K562 (cell line): ENCODE data around the gene TMEFF1. TPM values are rescaled to one million over a fixed set of nuclear protein-coding genes. Genes with fewer than 3 reads are reported as not detected.

Source experiments
- ATAC-seq: fragments of 200-7000 bp; cut with Tn5 transposase; 3 replicates; pipeline ENCODE4 v1.9.1; 2020; ENCODE audit warnings: moderate library complexity
- BruUV-seq: library from RNA; stranded (reverse); fragments of 400-500 nt; replicated peaks from 2 replicates; lab custom pipeline; 2021; lab: Mats Ljungman, UMichigan
- CTCF ChIA-PET: fragments of 300-600 bp; formaldehyde crosslinking; extraction: SDS; loops from one replicate; lab custom pipeline; 2021; ENCODE audit warnings: low intra/inter-chr PET ratio; lab: Yijun Ruan, JAX
- POLR2A ChIA-PET: fragments of 300-600, 350-650 bp; sonication (Branson Sonifier 250); formaldehyde crosslinking; extraction: SDS; loops from one replicate; lab custom pipeline; 2021; ENCODE audit warnings: antibody characterized with exemption, inconsistent platforms; lab: Yijun Ruan, JAX
- DNase-seq, 4 experiments: peaks; one replicate each; pipeline versions ENCODE4 v3.0.0 to v3.0.0-alpha.2; 2011 to 2018; ENCODE audit warnings: low spot score in 3 of 4, mixed read lengths in 3 of 4; ENCODE audit errors: extremely low read depth in 1 of 4
- FAIRE-seq: peaks from 2 replicates; lab custom pipeline; 2011; peaks lifted over from hg19 to GRCh38; lab: Jason Lieb, UNC
- H2AFZ ChIP-seq: 2 replicates; pipeline ENCODE4 v1.6.0; 2011; ENCODE audit warnings: low read depth, low read length, control low read depth, inconsistent platforms
- H3K27ac ChIP-seq: fragments of 200-600 bp; 3 replicates; pipeline ENCODE4 v1.8.0; 2011; ENCODE audit warnings: low read depth, mild to moderate bottlenecking, control low read depth, inconsistent platforms, low read length, moderate library complexity, mixed read lengths; ENCODE audit errors: extremely low read depth
- H3K27me3 ChIP-seq, 2 experiments: fragments of 300-600 bp in 1 of 2; 2 replicates in 1 of 2; 3 replicates in 1 of 2; pipeline versions ENCODE4 v1.6.0 to v1.8.0; 2011; ENCODE audit warnings: inconsistent platforms in 2 of 2, low read length in 2 of 2, mild to moderate bottlenecking in 1 of 2, mixed read lengths in 1 of 2, moderate library complexity in 1 of 2; ENCODE audit not compliant: control insufficient read depth in 2 of 2, insufficient read depth in 2 of 2
- H3K36me3 ChIP-seq: fragments of 300-600 bp; 3 replicates; pipeline ENCODE4 v1.8.0; 2011; ENCODE audit warnings: mild to moderate bottlenecking, low read length, inconsistent platforms; ENCODE audit not compliant: control insufficient read depth, insufficient read depth
- H3K4me1 ChIP-seq, 2 experiments: fragments of 200-600 bp in 1 of 2; replicated peaks in 1 of 2; 2 replicates in 1 of 2; 3 replicates in 1 of 2; pipeline versions ENCODE4 v1.5.1 to v1.8.0; 2011; ENCODE audit warnings: inconsistent platforms in 2 of 2, low read length in 2 of 2, mild to moderate bottlenecking in 1 of 2, mixed read lengths in 1 of 2, moderate library complexity in 1 of 2; ENCODE audit not compliant: control insufficient read depth in 2 of 2, insufficient read depth in 2 of 2
- H3K4me2 ChIP-seq: 2 replicates; pipeline ENCODE4 v1.6.1; 2011; ENCODE audit warnings: low read length, control low read depth, inconsistent platforms, mixed read lengths; ENCODE audit not compliant: insufficient read depth
- H3K4me3 ChIP-seq: fragments of 200-600 bp; sonication (generic), shearing (Covaris generic); 2 replicates; pipeline ENCODE4 v1.5.1; 2016; ENCODE audit warnings: control low read depth, inconsistent platforms
- H3K79me2 ChIP-seq: fragments of 200-600 bp; 3 replicates; pipeline ENCODE4 v1.8.0; 2011; ENCODE audit warnings: low read length, inconsistent platforms; ENCODE audit not compliant: control insufficient read depth, insufficient read depth
- H3K9ac ChIP-seq, 2 experiments: 2 replicates each; pipeline versions ENCODE4 v1.6.0 to v1.6.1; 2011; ENCODE audit warnings: low read depth in 2 of 2, low read length in 2 of 2, control low read depth in 1 of 2, inconsistent platforms in 1 of 2, mild to moderate bottlenecking in 1 of 2, mixed read lengths in 1 of 2; ENCODE audit not compliant: insufficient read depth in 1 of 2
- H3K9me1 ChIP-seq: one replicate; pipeline ENCODE4 v1.6.0; 2011; ENCODE audit warnings: inconsistent platforms, mild to moderate bottlenecking, low read length, moderate library complexity; ENCODE audit not compliant: control insufficient read depth, insufficient read depth
- H3K9me3 ChIP-seq: replicated peaks from 2 replicates; pipeline ENCODE4 v1.5.1; 2011; ENCODE audit warnings: low read depth, low read length, inconsistent platforms; ENCODE audit not compliant: control insufficient read depth, insufficient read depth
- H4K20me1 ChIP-seq: replicated peaks from 2 replicates; pipeline ENCODE4 v1.6.1; 2011; ENCODE audit warnings: low read length, inconsistent platforms, mixed read lengths; ENCODE audit not compliant: control insufficient read depth, insufficient read depth
- ARID1B ChIP-seq: fragments of 450-650 bp; IDR thresholded peaks from 2 replicates; pipeline ENCODE4 v1.6.1; 2016; ENCODE audit warnings: antibody characterized with exemption, mild to moderate bottlenecking, inconsistent platforms
- BRD9 ChIP-seq: fragments of 450-650 bp; IDR thresholded peaks from 2 replicates; pipeline ENCODE4 v1.6.1; 2018; ENCODE audit warnings: low read depth; ENCODE audit not compliant: partially characterized antibody
- DNMT1 ChIP-seq: fragments of 450-650 bp; IDR thresholded peaks from 2 replicates; pipeline ENCODE4 v1.6.1; 2016; ENCODE audit warnings: antibody characterized with exemption, mild to moderate bottlenecking
- ETS1 ChIP-seq: conservative IDR thresholded peaks from 2 replicates; pipeline ENCODE4 v1.6.1; 2011; ENCODE audit warnings: low read depth, mild to moderate bottlenecking, low read length; ENCODE audit not compliant: control insufficient read depth
- FOSL1 ChIP-seq: fragments of 200-800 bp; sonication (Bioruptor generic); conservative IDR thresholded peaks from 2 replicates; pipeline ENCODE4 v1.6.1; 2016; ENCODE audit warnings: missing genetic modification characterization, missing compliant biosample characterization
- HEY1 ChIP-seq: fragments of 250-450 bp; sonication (Bioruptor Pico); IDR thresholded peaks from 2 replicates; pipeline ENCODE4 v1.5.0; 2020; ENCODE audit warnings: mild to moderate bottlenecking, moderate library complexity, borderline replicate concordance
- HMG20A ChIP-seq: fragments of 450-650 bp; formaldehyde crosslinking; conservative IDR thresholded peaks from 2 replicates; pipeline ENCODE4 v1.4.0; 2020; ENCODE audit warnings: mild to moderate bottlenecking, mixed read lengths
- KDM2B ChIP-seq: fragments of 250-450 bp; sonication (Bioruptor Pico); IDR thresholded peaks from 2 replicates; pipeline ENCODE4 v1.8.0; 2021; ENCODE audit warnings: mild to moderate bottlenecking, moderate library complexity
- MNT ChIP-seq, 2 experiments: fragments of 450-650 bp; conservative IDR thresholded peaks; 2 replicates each; pipeline ENCODE4 v1.6.1; 2017; ENCODE audit warnings: mild to moderate bottlenecking in 2 of 2, moderate library complexity in 2 of 2
- NFRKB ChIP-seq: fragments of 450-650 bp; IDR thresholded peaks from 2 replicates; pipeline ENCODE4 v1.6.1; 2016; ENCODE audit warnings: low read depth
- RBM39 ChIP-seq: fragments of 200-400 bp; formaldehyde crosslinking; optimal IDR thresholded peaks from 2 replicates; pipeline ENCODE3; 2018; ENCODE audit warnings: low read depth, low read length
- SMARCC2 ChIP-seq: fragments of 450-650 bp; IDR thresholded peaks from 2 replicates; pipeline ENCODE4 v1.6.1; 2017; ENCODE audit warnings: antibody characterized with exemption, moderate library complexity, mild to moderate bottlenecking, low read depth
- SNAPC5 ChIP-seq: fragments of 250-450 bp; sonication (Bioruptor Pico); IDR thresholded peaks from 2 replicates; pipeline ENCODE4 v1.8.0; 2021; ENCODE audit warnings: moderate library complexity, mild to moderate bottlenecking, inconsistent platforms
- TAL1 ChIP-seq: fragments of 450-650 bp; IDR thresholded peaks from 2 replicates; pipeline ENCODE4 v1.6.1; 2016; ENCODE audit warnings: mild to moderate bottlenecking
- TCF3 ChIP-seq: sonication (generic); formaldehyde crosslinking; IDR thresholded peaks from 2 replicates; pipeline ENCODE4 v1.4.0; 2020; ENCODE audit warnings: mild to moderate bottlenecking, missing genetic modification reagents
- ZNF124 ChIP-seq: sonication (generic); formaldehyde crosslinking; IDR thresholded peaks from 2 replicates; pipeline ENCODE4 v1.8.1; 2022; ENCODE audit warnings: missing genetic modification reagents
- ZNF146 ChIP-seq: IDR thresholded peaks from one replicate; pipeline ENCODE4 v1.6.1; 2018; ENCODE audit warnings: missing compliant biosample characterization; ENCODE audit not compliant: unreplicated experiment
- ZNF561 ChIP-seq: fragments of 450-650 bp; formaldehyde crosslinking; conservative IDR thresholded peaks from 2 replicates; pipeline ENCODE4 v1.4.0; 2020; ENCODE audit warnings: mild to moderate bottlenecking, moderate library complexity
- WGBS: fragments of 100-300 bp; shearing (Covaris generic); methylation state at CpG from one replicate; pipeline ENCODE4 v1.1.6; 2016; ENCODE audit warnings: low coverage, mixed read lengths; ENCODE audit not compliant: insufficient coverage; ENCODE audit errors: missing lambda C conversion rate; 5-methylcytosine and 5-hydroxymethylcytosine counted together
- in situ Hi-C: fragments of 300-500 bp; cut with MboI; formaldehyde crosslinking; loops from 4 replicates; pipeline ENCODE4 v1.15.0; 2018; ENCODE audit warnings: inconsistent platforms, mixed read lengths
- intact Hi-C: fragments of 100-400 bp; cut with micrococcal nuclease; formaldehyde crosslinking; loops from 2 replicates; pipeline ENCODE4 v1.14.2; 2022
- polyA plus RNA-seq, 8 experiments: library from polyadenylated mRNA; depleted of rRNA in 4 of 8; stranded (reverse) in 5 of 8; unstranded in 3 of 8; fragments of >200 nt; fragmentation: Nextera tagmentation in 2 of 8; fragmentation: Illumina TruSeq in 1 of 8; extraction: Ambion mirVana in 2 of 8; extraction: Trizol in 1 of 8; gene quantifications; 2 replicates each; pipeline versions ENCODE4 v1.2.1 to v1.2.3, GENCODE V29; 2011 to 2014; ENCODE audit warnings: inconsistent platforms in 1 of 8, missing spikeins in 1 of 8
- total RNA-seq, 7 experiments: library from RNA; depleted of rRNA in 6 of 7; stranded (reverse); fragments of >200 nt in 6 of 7; fragmentation: Illumina TruSeq in 2 of 7; extraction: Trizol in 2 of 7; gene quantifications; 2 replicates each; pipeline versions ENCODE4 v1.2.1 to v1.2.3, GENCODE V29; 2011 to 2021; ENCODE audit warnings: low replicate concordance in 1 of 7
- TF ChIP-seq, protein P1 (sequence below): fragments of 250-450 bp; sonication (Bioruptor Pico); IDR thresholded peaks from 2 replicates; pipeline ENCODE4 v1.8.0; 2022; ENCODE audit warnings: moderate library complexity, mild to moderate bottlenecking, inconsistent platforms

The TMEFF1 gene
- total and polyA plus RNA-seq, 9 of the 15 experiments (the other 6 are each of a cell fraction or from before 2014, with no cell fraction given) = 0.07 to 1.1 (median 0.28) TPM; not detected in 2

- ChIA-PET POLR2A (interaction anchor here (0.6 kb wide), 1 partner anchor 46 kb away, joined by 3 read pairs; no protein-coding TSS in a partner anchor), CTCF (interaction anchor here (0.7 kb wide), 1 partner anchor 24 kb away, joined by 3 read pairs; no protein-coding TSS in a partner anchor)
- WGBS = 10% methylated on average over 6 of the region's 6 CpGs
- DNase-seq (peak in 1 of 4 experiments; percentile 11), FAIRE-seq (no peak), ATAC-seq (no peak)
- Histone ChIP-seq H3K4me3 (no peak overlapping the region), H3K9ac (no peak overlapping the region), H3K79me2 (no peaks in the 10 kb centered on the region), H3K27me3 (no peaks in the 10 kb centered on the region; a peak in 1 of 5 replicates), H3K4me2 (no peak overlapping the region), H2AFZ (no peak overlapping the region), H3K9me1 (no peaks in the 10 kb centered on the region), H3K27ac (no peak overlapping the region), H3K9me3 (no peaks in the 10 kb centered on the region), H3K4me1 (no peaks in the 10 kb centered on the region; a peak in 1 of 5 replicates), H3K36me3 (no peaks in the 10 kb centered on the region), H4K20me1 (no peaks in the 10 kb centered on the region)
- in situ Hi-C loops (no loop called here), intact Hi-C loops (no loop called here)
- BruUV-seq = no TSS peak
- no peak for TF ChIP-seq MNT (conservative IDR thresholded peaks at IDR 0.05)
- no peak for TF ChIP-seq ETS1
- no peak for TF ChIP-seq ZNF561 (CRISPR knock-in tag)
- TF ChIP-seq KDM2B (CRISPR knock-in tag) = no peak
- peak; percentile 15; the same call in 1 of the 2 replicates for TF ChIP-seq TAL1
- TF ChIP-seq SNAPC5 (CRISPR knock-in tag) = no peak
- TF ChIP-seq RBM39 = no peak
- no peak for TF ChIP-seq ZNF124 (CRISPR knock-in tag)
- TF ChIP-seq HEY1 (CRISPR knock-in tag) = no peak
- TF ChIP-seq SMARCC2 = no peak
- no peak for TF ChIP-seq NFRKB
- TF ChIP-seq DNMT1 = no peak
- TF ChIP-seq, protein P1, sequence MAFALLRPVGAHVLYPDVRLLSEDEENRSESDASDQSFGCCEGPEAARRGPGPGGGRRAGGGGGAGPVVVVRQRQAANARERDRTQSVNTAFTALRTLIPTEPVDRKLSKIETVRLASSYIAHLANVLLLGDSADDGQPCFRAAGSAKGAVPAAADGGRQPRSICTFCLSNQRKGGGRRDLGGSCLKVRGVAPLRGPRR = no peak
- no peak for TF ChIP-seq FOSL1
- TF ChIP-seq TCF3 (CRISPR knock-in tag) = peak; percentile 25; the same call in 1 of the 2 replicates
- TF ChIP-seq ZNF146 (CRISPR knock-in tag) = no peak
- TF ChIP-seq ARID1B = peak; percentile 21; the same call in 1 of the 2 replicates
- TF ChIP-seq HMG20A = no peak
- TF ChIP-seq BRD9 = no peak
These were observed 42.9 kb downstream of the TMEFF1 start for GRCh38 chr9:100515578-100516494.
